GM19438 (cell line): ENCODE measurements around the gene CDHR2.

Experiments used
- ATAC-seq: cut with Tn5 transposase; IDR thresholded peaks from one replicate; pipeline ENCODE4 v1.9.1; 2021; ENCODE audit warnings: low read depth; ENCODE audit not compliant: unreplicated experiment

Gene CDHR2

GRCh38 chr5:176548967-176549444 is at the start of gene CDHR2:
Gene CDHR2, plus strand, starts transcription at chr5:176549342. Its CDS starts 16,011 bp downstream, at chr5:176565353.
- no peak for ATAC-seq

GRCh38 chr5:176500511-176500910 is 48.6 kb upstream of the CDHR2 start:
- no peak for ATAC-seq

GRCh38 chr5:176501333-176501732 is 47.8 kb upstream of the CDHR2 start:
- ATAC-seq: no peak

- ATAC-seq: no peak
Measured at GRCh38 chr5:176503496-176503895, 45.6 kb upstream of the CDHR2 start.

GRCh38 chr5:176507911-176508310 is 41.2 kb upstream of the CDHR2 start:
- ATAC-seq: no peak

GRCh38 chr5:176508603-176509002 is 40.5 kb upstream of the CDHR2 start:
- no peak for ATAC-seq

GRCh38 chr5:176513788-176514187 is 35.4 kb upstream of the CDHR2 start:
- ATAC-seq: no peak

GRCh38 chr5:176514244-176514950 is 34.7 kb upstream of the CDHR2 start:
- no peak for ATAC-seq

GRCh38 chr5:176515396-176515795 is 33.7 kb upstream of the CDHR2 start:
- no peak for ATAC-seq

GRCh38 chr5:176517053-176517661 is 32.0 kb upstream of the CDHR2 start:
- ATAC-seq: no peak

- ATAC-seq: no peak
Measured at GRCh38 chr5:176519810-176520720, 29.1 kb upstream of the CDHR2 start.

- no peak for ATAC-seq
Measured at GRCh38 chr5:176521286-176521685, 27.9 kb upstream of the CDHR2 start.

- ATAC-seq: no peak
Measured at GRCh38 chr5:176521699-176522263, 27.4 kb upstream of the CDHR2 start.

- ATAC-seq: no peak
Measured at GRCh38 chr5:176524138-176524537, 25.0 kb upstream of the CDHR2 start.

GRCh38 chr5:176524987-176525386 is 24.2 kb upstream of the CDHR2 start:
- no peak for ATAC-seq

GRCh38 chr5:176525677-176526076 is 23.5 kb upstream of the CDHR2 start:
- no peak for ATAC-seq

GRCh38 chr5:176526462-176526861 is 22.7 kb upstream of the CDHR2 start:
- ATAC-seq: no peak

GRCh38 chr5:176527246-176528222 is 21.6 kb upstream of the CDHR2 start:
- no peak for ATAC-seq

GRCh38 chr5:176528301-176528700 is 20.8 kb upstream of the CDHR2 start:
- ATAC-seq: no peak

GRCh38 chr5:176528761-176529115 is 20.4 kb upstream of the CDHR2 start:
- ATAC-seq: no peak
